Stomach (tissue), 4 donors: ENCODE results near the gene SLC24A4.

Experiments
- EP300 ChIP-seq: sonication (generic); formaldehyde crosslinking; IDR thresholded peaks from one replicate; pipeline ENCODE4 v1.6.1; 2017; ENCODE audit warnings: antibody characterized with exemption
- POLR2A ChIP-seq, 4 donors: fragments of 450-650 bp; IDR thresholded peaks; one replicate each; pipeline ENCODE4 v1.6.1; 2016; ENCODE audit warnings: antibody characterized with exemption in 4 of 4, control low read depth in 2 of 4, mild to moderate bottlenecking in 1 of 4, moderate library complexity in 1 of 4

GRCh38 chr14:92308716-92309115 is 14.2 kb upstream of the SLC24A4 start:
- TF ChIP-seq POLR2A (IDR thresholded peaks at IDR 0.05) (no peak), EP300 (no peak)
